HG03196 (cell line): ENCODE measurements around the gene SULT2B1.

Source experiments
- ATAC-seq: cut with Tn5 transposase; IDR thresholded peaks from one replicate; pipeline ENCODE4 v1.9.1; 2021; ENCODE audit not compliant: unreplicated experiment

SULT2B1 gene

DNA sequence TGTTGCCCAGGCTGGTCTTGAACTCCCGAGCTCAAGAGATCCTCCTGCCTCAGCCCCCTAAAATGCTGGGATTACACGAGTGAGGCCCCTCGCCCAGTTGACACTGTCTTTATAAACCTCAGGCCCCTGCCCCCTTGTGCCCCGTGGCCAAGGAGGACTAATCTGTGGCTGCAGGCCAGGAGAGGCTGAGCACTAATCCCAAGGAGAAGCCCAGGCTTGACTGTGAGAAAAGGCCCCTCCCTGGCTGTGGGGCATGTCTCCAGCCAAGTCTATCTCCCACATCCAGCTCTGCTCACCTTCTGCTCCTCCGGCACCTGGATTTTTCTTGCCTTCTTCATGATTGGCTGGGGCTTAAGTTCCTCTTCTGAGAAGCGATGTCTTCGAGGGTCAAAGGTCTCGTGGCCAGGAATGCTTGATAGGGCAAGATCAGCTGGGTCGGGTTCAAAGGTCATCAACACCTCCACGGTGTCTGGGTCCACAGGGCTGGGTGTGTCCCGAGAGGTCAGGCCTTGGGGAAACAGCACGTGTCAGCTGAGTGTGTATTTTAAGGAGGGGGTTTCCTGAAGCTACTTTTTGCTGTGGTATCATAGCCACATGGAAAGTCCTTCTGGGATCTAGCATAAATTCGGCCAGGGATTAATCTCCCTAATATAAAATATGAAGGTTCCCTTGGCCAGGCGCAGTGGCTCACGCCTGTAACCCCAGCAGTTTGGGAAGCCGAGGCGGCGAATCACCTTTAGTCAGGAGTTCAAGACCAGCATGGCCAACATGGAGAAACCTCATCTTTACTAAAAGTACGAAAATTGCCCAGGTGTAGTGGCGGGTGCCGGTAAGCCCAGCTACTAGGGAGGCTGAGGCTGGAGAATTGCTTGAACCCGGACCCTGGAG is 81.4 kb downstream of the SULT2B1 start:
- ATAC-seq, result no peak

DNA sequence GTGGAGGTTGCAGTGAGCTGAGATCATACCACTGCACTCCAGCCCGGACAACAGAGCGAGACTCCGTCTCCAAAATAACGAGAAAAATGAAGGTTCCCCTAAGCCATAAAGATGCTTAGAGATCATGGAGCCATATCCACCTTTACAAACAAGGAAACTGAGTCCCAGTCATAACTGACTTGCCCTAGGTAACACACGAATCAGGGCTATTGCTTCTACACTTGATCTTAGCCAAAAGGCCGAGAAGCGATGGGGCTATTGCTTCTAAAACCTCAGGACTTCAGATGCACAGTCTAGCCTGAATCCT is 82.0 kb downstream of the SULT2B1 start:
- no peak for ATAC-seq

DNA sequence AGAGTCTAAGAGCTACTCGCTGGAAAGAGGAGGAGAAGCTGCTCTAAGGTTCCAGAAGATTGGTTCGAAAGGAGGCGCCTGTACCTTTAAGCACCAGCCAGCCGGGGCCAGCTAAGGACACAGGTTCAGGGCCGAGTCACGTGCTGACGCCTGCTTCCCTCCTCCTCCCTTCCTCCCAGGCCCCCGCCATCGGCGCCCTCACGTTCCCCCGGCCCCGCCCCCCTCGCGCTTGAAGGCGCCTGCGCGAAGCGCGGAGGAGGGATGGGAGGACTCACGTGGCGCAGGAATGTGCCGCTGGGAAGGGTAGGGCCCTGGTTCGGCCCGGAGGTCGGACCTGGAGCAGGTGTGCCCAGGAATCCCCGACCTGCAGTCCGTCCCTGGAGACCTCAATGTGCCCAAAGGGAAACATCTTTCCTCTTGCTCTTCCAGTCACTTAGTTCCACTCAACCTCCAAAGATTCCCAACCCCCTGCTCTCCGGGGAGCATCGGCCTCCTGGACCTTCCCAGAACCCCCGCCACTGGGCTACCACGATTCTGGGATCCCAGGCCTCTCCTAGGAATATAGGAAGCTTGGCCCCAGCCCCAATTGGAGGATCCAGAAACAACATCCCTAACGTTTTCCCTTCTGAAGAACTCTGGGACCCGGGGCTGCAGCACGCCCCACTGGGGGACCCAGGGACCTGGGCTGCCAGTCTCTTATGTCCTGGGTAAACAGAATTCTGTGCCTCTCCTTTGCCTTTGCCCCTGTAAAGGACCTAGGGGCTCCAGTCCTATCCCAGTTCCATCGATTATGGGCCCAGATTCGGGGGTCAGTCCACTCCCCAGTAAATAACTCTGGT is 82.7 kb downstream of the SULT2B1 start:
- ATAC-seq, result peak; percentile 26

DNA sequence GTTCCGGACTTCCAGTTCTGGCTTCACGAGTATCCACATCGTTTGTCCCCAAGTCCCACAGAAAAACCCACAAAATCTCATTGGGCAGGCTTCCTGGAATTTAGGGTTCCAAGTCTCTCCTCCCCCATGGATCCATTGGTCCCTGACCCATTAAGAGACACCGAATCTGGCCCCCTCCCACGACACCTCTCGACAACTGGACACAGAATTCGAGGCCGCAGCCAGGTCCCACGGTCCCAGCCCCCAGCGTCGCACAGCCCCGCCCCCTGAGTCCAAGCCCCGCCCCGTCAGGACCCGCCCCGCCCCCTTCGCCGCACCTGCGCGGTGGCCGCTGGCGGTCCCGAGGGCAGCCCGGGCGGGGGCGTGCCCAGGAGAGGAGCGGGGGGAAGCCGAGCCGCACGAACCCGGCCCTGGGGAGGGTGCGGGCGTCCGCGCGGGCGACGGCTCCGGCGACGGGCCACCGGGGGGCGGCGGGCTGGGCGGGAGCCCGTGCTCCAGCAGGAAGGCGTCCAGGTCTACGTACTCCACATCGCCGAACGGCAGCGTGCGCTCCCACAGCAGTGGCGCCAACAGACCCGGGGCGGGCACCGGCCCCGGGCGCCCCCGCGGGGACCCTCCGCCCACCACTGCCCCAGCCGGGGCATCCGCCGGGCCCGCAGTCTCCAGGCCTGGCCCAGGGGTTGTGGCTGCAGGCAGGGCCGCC is 83.4 kb downstream of the SULT2B1 start:
- no peak for ATAC-seq

DNA sequence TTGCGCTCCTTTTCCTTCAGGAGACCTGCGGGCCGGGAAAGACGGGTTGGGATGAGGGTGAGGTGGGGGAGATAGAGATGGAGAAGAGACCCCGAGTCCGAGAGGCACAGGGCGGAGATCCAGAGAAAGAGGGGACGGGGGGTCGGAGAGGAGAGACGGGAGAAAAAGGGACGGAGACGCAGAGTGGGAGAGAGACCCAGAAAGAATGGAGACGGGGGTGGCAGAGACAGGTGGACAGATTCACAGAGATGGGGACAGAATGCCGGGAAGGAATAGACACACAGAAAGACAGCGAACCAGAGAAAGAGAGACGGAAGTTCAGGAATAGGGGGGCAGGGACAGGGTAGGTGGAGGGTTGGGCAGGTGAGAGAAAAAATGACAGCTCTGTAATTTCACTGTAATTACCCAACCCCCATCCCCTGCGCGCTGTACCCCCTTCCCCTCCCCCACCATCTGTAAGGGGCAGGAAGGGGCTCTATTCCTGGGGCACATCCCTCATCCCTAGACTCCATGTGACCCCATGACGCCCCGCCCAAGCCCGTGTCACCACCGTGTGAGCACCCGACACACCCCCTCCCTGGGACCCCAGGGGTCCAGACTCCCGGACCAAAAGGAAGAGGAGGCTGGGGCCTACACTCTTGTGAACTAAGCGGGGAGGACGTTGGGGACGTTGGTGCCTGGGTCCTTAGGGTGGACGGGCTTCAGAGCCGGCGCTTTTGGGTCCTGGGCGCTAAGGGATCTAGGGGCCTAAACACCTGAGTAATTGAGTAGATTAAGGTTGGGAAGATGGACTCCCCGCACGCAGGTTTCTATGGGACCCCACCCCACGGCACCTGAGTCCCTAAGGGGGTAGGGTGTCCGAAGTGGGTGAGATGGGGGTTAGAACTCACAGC is 84.2 kb downstream of the SULT2B1 start:
- no peak for ATAC-seq

DNA sequence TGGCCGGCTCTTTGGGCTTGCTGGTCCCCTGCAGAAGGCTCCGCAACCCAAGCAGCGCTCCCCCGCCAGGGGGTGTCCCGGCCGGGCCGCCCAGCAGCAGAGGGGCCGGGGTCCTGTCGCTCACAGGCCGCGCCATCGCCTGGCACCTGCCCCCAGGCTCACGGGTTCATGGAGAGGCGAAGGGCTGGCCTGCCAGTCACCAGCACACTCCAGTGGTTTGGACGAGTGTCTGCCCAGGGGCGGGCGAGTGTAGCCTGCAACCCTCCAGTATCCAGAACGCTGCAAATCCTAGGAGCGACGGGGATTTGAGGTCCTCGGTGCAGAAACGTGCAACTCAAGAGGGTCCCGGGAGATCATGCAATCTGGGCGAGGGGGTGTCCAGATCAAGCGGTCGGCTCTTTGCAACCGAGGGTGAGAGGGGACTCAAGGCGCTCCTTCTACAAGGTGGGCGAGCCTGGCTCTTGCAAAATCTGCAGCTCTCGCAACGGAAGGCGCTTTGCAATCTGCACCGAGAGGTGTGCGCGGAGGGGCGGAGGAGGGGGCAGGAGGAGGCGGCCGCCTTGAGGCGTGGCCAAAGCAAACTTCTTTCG is 85.0 kb downstream of the SULT2B1 start, which contains the start of gene DBP:
Gene DBP (minus strand): TSS at position 521 of the 590 bp plus-strand sequence. CDS start 385 bp downstream, at position 136.
- ATAC-seq, result peak; percentile 0

DNA sequence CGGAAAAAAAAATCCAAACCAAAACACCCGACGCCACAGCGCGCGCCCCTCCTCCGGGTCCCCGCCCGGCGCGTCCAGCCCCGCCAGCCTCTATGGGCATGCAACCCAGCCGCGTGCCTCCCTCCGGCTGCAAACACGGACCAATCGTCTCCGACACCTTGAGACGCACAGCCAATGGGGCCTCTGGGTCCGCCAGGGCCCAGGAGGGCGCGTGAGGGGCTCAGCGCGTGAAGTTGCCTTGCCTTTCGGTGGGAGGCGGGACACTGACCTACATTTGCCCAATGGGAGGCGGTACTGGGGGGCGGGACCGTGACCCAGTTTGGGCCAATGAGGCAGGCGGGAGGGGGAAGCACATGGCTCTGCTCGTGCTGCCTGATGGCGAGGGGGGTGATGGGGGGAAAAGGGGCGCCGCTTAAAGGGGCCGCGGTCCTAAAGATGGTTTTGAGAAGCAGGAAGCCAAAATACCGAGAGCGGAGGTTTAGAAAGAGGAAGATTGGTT is 85.5 kb downstream of the SULT2B1 start:
- peak; percentile 61 for ATAC-seq

DNA sequence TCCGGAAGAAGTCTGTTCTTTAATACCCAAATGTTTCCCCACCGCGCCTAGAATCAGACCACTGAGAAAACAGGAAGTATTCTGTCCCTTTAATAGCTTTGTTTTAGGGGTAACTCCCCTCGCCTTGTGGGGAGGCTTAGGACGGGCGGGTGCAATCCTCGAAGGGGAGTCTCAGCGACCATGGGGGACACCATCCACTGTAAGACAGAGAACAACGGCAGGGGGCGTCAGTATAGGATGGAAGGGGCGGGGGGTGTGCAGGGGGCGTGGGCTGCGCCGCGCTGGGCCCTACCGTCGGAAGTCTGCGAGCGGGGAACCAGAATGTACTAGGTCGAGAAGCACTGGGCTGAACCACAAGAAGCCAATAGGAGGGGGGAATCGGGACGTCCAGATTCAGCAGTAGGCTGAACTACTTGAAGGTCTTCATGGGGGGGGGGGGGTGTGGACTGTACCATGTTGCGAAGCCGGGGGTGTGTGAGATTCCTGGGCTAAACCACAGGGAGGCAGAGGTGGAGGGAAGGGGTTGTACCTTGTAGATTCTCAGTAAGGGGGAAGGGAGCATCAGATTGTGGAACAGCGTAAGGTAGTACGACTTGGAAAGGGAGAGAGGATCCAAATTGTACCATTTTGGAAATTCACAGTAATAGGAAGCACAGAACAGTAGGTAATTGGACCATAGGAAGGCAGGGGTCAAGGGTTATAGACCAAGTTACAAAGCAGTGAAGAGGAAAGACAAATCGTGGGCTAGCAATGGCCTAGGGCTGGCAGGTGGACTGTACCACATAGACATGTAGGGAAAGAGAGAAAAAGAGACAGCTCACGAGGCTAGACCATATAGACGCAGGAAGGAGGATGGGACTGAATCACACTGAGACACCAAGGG is 86.2 kb downstream of the SULT2B1 start:
- peak; percentile 6 for ATAC-seq

DNA sequence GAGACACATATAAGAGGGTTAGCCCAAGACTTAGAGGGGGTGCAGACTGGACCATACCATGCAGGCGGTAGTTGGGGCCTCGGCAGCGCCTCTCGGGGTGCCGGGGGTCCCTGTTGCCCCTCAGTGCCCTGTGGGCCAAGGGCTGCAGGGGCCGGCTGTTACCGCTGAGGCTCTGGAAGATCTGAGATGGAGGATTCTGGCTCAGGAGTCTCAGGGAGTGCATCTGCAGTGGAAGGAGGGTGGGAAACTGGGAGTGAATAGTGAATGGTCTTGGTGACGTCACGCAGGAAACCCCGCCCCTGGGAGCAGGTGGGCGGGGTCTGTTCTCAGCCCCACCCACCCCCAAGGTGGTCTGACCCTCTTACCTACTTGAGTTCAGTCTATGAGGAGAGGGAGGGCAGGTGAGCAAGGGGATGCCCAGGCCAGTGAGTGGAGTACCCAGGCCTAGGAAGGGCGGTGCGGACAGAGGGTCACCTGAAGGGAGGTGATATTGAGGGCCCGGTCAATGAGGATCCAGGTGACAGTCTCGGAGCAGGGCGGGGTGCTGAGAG is 86.9 kb downstream of the SULT2B1 start:
- ATAC-seq, result no peak

DNA sequence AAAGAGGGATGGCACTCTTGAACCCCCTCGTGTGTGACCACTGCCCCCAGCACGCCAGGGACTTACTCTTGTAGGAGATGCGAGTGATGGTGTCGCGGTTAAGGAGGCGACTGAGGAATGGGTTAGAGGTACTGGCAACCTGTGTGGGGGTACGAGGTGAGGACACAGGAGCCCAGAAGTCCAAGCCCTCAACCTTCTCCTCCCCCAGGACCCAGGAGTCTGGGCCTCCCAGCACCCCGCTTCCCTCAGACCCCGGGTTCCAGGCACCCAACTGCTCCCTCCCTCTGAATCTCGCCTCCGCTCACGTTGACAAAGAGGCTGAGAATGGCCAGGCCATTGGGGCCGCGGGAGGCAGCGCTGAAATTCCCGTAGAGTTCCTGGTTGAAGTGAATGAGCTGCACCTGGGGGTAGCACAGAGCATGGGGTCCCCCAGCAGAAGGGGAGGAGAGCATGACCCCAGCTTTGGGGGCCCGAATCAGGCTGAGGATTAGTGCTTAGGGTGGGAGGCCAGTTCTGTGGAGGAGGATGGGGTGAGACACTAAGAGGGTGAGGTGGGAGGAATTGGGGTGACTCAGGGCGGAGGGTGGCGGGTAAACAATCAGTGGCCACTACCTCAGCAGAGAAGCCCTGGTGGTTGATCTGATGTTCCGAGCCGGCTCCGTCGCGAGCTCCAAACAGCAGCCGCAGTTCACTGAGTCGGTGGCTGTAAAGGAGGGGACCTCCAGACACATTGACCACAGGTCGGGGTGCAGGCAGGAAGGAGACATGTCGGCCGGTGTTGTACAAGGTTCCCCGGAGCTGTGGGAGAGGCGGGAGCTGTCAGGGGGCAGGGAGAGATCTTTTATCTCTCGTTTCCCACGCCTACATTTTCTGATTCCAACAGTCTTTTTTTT is 87.8 kb downstream of the SULT2B1 start:
- no peak for ATAC-seq

DNA sequence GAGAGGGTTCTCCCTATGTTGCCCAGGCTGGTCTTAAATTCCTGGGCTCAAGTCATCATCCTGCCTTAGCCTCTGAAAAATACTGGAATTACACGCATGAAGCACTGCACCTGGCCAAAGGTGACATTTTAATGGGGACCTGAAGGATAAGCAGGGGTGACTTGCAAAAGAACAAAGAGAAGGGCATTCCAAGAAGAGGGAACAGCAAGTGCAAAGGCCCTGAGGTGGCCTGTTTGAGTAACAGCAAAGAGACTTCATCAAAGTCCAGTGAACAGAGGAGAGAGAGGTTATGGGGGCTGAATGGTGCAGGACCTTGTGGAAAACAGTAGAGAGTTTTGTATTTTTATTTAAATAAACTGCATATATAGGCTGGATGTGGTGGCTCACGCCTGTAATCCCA is 89.9 kb downstream of the SULT2B1 start:
- ATAC-seq, result no peak

DNA sequence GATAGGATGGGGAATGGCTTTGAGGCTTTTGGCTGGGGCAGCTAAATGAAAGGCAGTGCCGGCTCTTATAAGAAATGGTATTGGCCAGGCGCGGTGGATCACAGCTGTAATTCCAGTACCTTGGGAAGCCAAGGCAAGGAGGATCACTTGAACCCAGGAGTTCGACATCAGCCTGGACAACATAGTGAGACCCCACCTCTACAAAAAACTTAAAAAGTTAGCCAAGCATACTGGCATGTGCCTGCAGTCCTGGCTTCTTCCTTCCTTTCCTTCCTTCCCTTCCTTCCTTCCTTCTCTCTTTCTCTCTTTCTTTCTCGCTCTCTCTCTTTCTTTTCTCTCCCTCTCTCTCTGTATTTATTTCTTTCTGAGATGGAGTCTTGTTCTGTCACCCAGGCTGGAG is 90.9 kb downstream of the SULT2B1 start:
- no peak for ATAC-seq

DNA sequence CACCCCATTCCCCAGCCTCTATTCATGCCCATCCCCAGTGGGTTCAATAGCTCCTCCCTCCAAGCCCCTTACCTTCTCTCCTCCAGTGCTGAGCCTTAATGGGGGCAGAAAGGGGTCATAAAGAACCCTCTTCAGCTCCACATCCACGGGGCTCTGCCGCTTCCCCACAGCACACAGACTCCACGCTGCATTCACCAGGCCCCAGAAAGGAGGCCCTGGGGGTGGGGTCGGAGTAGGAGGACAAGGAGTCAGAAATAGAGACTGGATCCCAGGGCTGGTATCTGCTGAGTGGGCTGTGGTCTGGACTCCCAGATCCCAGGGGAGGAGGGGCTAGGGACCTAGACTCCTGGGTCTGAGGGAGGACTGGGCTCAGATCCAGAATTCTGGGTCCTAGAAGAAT is 92.4 kb downstream of the SULT2B1 start:
- no peak for ATAC-seq

DNA sequence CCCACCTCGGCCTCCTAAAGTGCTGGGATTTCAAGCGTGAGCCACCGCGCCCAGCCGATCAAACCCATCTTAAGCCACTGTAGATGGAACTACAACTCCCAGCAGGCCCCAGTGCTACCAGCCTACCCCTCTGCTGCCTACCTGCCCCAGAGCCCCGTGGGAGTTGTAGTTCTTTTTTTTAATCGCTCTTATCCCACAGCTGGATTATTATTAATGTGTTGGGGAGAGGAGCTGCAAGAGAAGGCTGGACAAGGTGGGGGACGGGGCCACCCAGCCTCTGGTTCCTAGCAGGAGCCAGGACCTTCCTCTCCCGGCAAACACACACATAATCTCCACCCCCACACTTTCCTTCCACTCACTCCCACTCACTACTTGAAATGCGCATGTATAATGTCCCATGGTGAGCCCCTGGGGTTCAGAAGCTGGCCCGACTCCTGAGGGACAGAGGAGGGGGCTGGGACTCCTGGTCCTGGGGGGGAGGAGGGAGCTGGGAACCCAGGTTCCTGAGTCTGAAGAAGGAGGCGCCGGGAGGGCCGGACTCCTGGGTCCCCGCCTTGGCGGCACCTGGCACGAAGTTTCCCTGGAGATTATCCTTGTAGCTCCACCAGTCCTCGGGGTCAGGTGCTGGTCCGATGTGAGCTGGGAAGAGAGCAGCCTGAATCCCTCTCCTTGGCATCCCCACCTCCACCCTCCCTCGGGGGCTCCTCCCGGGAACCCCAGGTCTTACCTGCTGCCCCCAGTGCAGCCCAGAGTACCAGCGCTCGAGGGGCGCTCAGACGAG is 93.1 kb downstream of the SULT2B1 start:
- ATAC-seq, result no peak

DNA sequence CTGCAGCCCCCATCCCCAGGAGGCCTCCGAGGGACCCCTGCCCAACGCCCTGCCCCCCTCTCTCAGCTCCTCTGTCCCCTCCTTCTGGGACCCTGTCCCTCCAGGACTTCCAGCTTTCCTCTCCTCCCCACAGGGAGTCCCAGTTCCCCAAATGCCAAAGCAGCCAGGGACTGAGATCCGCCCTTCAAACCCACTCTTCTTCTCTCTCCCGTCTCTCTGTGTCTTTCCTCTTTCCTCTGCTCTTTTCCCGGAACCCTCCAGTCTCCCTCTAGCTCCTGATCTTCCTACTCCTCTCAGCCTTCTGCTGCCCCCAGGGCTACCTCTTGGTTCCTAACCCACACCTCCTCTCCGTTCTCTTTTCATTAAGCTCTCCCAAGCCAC is 93.6 kb downstream of the SULT2B1 start:
- ATAC-seq, result no peak

DNA sequence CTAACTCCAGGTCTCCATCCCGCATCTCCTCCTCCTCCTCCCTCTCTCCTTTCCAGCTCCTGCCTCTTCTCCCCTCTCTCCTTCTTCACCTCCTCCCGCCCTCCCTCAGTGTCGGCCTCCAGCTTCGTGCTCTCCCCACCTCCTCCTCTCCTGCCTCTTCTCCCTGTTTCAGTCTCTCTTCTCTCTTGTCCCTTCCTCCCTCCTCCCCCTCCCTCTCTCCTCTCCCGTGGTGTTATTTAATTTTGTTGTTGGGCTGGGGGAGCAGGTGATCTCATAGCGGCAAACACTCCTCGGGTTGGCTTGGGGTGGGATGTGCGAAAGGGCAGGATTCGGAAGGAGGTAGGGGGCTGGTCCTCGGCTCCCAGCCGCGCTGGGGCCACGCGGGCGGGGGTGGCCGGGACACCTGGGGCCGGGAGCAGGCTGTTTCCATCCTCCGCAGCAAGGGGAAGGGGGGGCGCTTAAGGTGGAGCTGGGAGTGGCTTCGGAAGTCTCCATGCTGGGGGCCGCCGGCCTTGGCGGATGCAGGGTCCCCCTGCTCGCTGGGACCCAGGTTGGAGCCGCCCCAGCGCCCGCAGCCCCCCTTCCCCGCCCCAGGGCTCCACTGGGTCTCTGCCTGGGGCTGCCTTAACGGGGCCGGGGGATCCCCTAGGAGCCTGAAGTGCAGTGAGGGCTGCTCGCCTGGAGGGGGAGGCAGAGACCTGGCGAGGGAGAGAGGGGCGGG is 94.2 kb downstream of the SULT2B1 start, which contains the start of gene CA11:
Gene CA11 (minus strand): TSS at position 187 of the 721 bp plus-strand sequence. CDS start 555 bp downstream, outside the sequence.
- ATAC-seq, result peak; percentile 66
